ENCODE measurements around the gene RAPGEF1.

DNA sequence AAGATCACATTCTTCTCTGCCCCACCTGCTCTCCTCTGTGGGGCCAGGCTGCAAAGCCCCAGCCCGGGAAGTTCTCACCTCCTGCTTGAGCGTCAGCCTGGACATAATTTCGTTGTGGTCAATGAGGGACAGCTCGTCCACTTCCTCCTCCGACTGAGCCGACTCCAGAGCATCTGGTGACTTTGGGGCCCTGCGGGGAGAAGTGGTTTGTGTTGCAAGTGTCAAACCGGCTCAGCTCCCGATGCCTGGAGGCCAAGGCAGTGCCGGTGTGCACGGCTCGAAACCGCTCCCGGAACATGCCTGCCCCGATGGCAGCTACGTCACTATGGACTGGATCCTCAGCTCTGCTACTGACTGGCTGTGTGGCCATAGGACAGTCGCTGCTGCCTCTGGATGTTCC is 141.8 kb downstream of the RAPGEF1 start:
- TF ChIP-seq POLR2AphosphoS5 (IDR thresholded peaks at IDR 0.05; ENCODE audit: low read depth, low read length) (no peak), POLR2A (IDR thresholded peaks at IDR 0.05; ENCODE audit: low read depth, low read length) (no peak), TAF1 (IDR thresholded peaks at IDR 0.05; ENCODE audit: low read depth, low read length) (no peak), POU2F2 (IDR thresholded peaks at IDR 0.05; ENCODE audit: low read depth, low read length) (no peak), SPI1 (IDR thresholded peaks at IDR 0.05; ENCODE audit: low read depth, low read length) (no peak), PAX5 (IDR thresholded peaks at IDR 0.05; ENCODE audit: insufficient read depth, low read length, severe bottlenecking) (no peak)
